Thyroid gland (tissue), 4 donors: ENCODE data around the gene KLHL17. TPM values are rescaled to one million over a fixed set of nuclear protein-coding genes. Genes with fewer than 3 reads are reported as not detected.
A peak's percentile ranks its signal among the peaks of the same experiment; 100 is the strongest.
"Not testable (repeated sequence)": the region's sequence is repeated elsewhere in the genome, so short reads cannot be mapped to it uniquely, and the experiment has no call there.

Experiments
- DNase-seq, 2 donors: peaks; one replicate each; pipeline ENCODE4 v3.0.0-alpha.2; 2019
- H3K27ac ChIP-seq, 3 donors: fragments of 200-600 bp; sonication (generic); 1 replicate in 2 of 3; 2 replicates in 1 of 3; pipeline ENCODE4 v1.5.1; 2016 to 2019; ENCODE audit warnings: mild to moderate bottlenecking in 1 of 3, moderate library complexity in 1 of 3
- H3K27me3 ChIP-seq: fragments of 200-600 bp; sonication (generic); one replicate; pipeline ENCODE4 v1.5.1; 2019
- H3K36me3 ChIP-seq, 2 donors: fragments of 200-600 bp; sonication (generic); one replicate each; pipeline ENCODE4 v1.5.1; 2016 to 2019
- H3K4me1 ChIP-seq, 2 donors: fragments of 200-600 bp; sonication (generic); one replicate each; pipeline ENCODE4 v1.5.1; 2017 to 2019
- H3K4me3 ChIP-seq, 3 donors: fragments of 200-600 bp; sonication (generic); replicated peaks in 1 of 3; 1 replicate in 2 of 3; 2 replicates in 1 of 3; pipeline ENCODE4 v1.5.1; 2016; ENCODE audit warnings: mild to moderate bottlenecking in 1 of 3
- H3K9me3 ChIP-seq: fragments of 200-600 bp; sonication (generic); one replicate; pipeline ENCODE4 v1.5.1; 2017
- CTCF ChIP-seq, 6 experiments: fragments of 200-600 bp in 3 of 6; fragments of 450-650 bp in 3 of 6; sonication (generic) in 3 of 6; IDR thresholded peaks; one replicate each; pipeline ENCODE4 v1.5.1; 2016 to 2019; ENCODE audit warnings: antibody characterized with exemption in 6 of 6, mild to moderate bottlenecking in 2 of 6, inconsistent platforms in 1 of 6, moderate library complexity in 1 of 6
- POLR2A ChIP-seq, 2 donors: fragments of 450-650 bp; IDR thresholded peaks; one replicate each; pipeline ENCODE4 v1.6.1; 2017; ENCODE audit warnings: antibody characterized with exemption in 2 of 2, mild to moderate bottlenecking in 2 of 2, moderate library complexity in 1 of 2
- WGBS, 2 donors: methylation state at CpG; one replicate each; pipeline ENCODE4 v1.1.5; 2017; 5-methylcytosine and 5-hydroxymethylcytosine counted together
- intact Hi-C: fragments of 100-400 bp; cut with DNase I; formaldehyde crosslinking; loops from one replicate; pipeline ENCODE4 v1.15.1; 2023
- total RNA-seq, 4 donors: library from RNA; depleted of rRNA; stranded (reverse); fragments of >200 nt; gene quantifications; one replicate each; pipeline ENCODE4 v1.2.3, GENCODE V29; 2016

The KLHL17 gene
- total RNA-seq, 4 donors from 2014 or later: 3.4 to 10.9 (median 10.3) TPM

GRCh38 chr1:943545-944340 lies 16.6 kb upstream of the KLHL17 start:
- Histone ChIP-seq H3K27me3 (peaks cover 12% of the 10 kb centered on the region), H3K4me1 (peaks cover 13 to 47% of the 10 kb centered on the region in 2 donors), H3K9me3 (no peaks in the 10 kb centered on the region), H3K27ac (peak overlapping the region in 1 of 3 donors; percentile 87), H3K36me3 (peaks cover 7 to 23% of the 10 kb centered on the region in 2 donors), H3K4me3 (no peak overlapping the region)
- TF ChIP-seq CTCF (IDR thresholded peaks at IDR 0.05) (no peak), POLR2A (IDR thresholded peaks at IDR 0.05) (no peak)
- no peak for DNase-seq
- 76 to 78% methylated on average over 21 to 27 of the region's 27 CpGs for WGBS, 2 donors
- intact Hi-C loops: no loop called here

- no peaks in the 10 kb centered on the region for H3K9me3 ChIP-seq
- H3K4me1 ChIP-seq: peaks cover 13 to 40% of the 10 kb centered on the region in 2 donors
- DNase-seq: no peak
- H3K27ac ChIP-seq: no peak overlapping the region
- TF ChIP-seq CTCF (IDR thresholded peaks at IDR 0.05): no peak
- TF ChIP-seq POLR2A (IDR thresholded peaks at IDR 0.05): no peak
- H3K27me3 ChIP-seq: peaks cover 12% of the 10 kb centered on the region
- intact Hi-C loops: no loop called here
- 79 to 83% methylated on average over 28 of the region's 28 CpGs for WGBS, 2 donors
- peaks cover 8 to 29% of the 10 kb centered on the region in 2 donors for H3K36me3 ChIP-seq
- H3K4me3 ChIP-seq: no peak overlapping the region
These were observed 15.8 kb upstream of the KLHL17 start for GRCh38 chr1:944341-945325.

GRCh38 chr1:945688-946556 lies 14.5 kb upstream of the KLHL17 start:
- Histone ChIP-seq H3K27ac (no peak overlapping the region), H3K4me3 (no peak overlapping the region), H3K9me3 (no peaks in the 10 kb centered on the region), H3K36me3 (peaks cover 16 to 38% of the 10 kb centered on the region in 2 donors), H3K27me3 (peaks cover 12% of the 10 kb centered on the region), H3K4me1 (peaks cover 7 to 29% of the 10 kb centered on the region in 2 donors)
- no peak for TF ChIP-seq POLR2A (IDR thresholded peaks at IDR 0.05)
- TF ChIP-seq CTCF (IDR thresholded peaks at IDR 0.05): no peak
- 91 to 95% methylated on average over 20 to 23 of the region's 29 CpGs for WGBS, 2 donors
- intact Hi-C loops: no loop called here
- DNase-seq: no peak

- intact Hi-C loops, H3K9me3 ChIP-seq, H3K27ac ChIP-seq, DNase-seq, H3K4me3 ChIP-seq, H3K27me3 ChIP-seq: not testable (repeated sequence)
- Histone ChIP-seq H3K36me3 (peaks cover 25 to 45% of the 10 kb centered on the region in 2 donors), H3K4me1 (peaks cover 0 to 20% of the 10 kb centered on the region in 2 donors)
- WGBS, 2 donors: 94 to 97% methylated on average over 13 of the region's 13 CpGs
These were observed 13.6 kb upstream of the KLHL17 start for GRCh38 chr1:946811-947210.

GRCh38 chr1:947958-948357 lies 12.4 kb upstream of the KLHL17 start:
- DNase-seq: no peak
- H3K4me1 ChIP-seq: peaks cover 0 to 8% of the 10 kb centered on the region in 2 donors
- WGBS, 2 donors: 88% methylated on average over 6 to 9 of the region's 15 CpGs
- intact Hi-C loops: no loop called here
- no peak overlapping the region for H3K27ac ChIP-seq
- no peaks in the 10 kb centered on the region for H3K9me3 ChIP-seq
- no peak overlapping the region for H3K4me3 ChIP-seq
- no peaks in the 10 kb centered on the region for H3K27me3 ChIP-seq
- peaks cover 35 to 57% of the 10 kb centered on the region in 2 donors for H3K36me3 ChIP-seq
- no peak for TF ChIP-seq CTCF (IDR thresholded peaks at IDR 0.05)
- TF ChIP-seq POLR2A (IDR thresholded peaks at IDR 0.05): no peak
